ENCODE results near the gene IQCK.

Gene IQCK

DNA sequence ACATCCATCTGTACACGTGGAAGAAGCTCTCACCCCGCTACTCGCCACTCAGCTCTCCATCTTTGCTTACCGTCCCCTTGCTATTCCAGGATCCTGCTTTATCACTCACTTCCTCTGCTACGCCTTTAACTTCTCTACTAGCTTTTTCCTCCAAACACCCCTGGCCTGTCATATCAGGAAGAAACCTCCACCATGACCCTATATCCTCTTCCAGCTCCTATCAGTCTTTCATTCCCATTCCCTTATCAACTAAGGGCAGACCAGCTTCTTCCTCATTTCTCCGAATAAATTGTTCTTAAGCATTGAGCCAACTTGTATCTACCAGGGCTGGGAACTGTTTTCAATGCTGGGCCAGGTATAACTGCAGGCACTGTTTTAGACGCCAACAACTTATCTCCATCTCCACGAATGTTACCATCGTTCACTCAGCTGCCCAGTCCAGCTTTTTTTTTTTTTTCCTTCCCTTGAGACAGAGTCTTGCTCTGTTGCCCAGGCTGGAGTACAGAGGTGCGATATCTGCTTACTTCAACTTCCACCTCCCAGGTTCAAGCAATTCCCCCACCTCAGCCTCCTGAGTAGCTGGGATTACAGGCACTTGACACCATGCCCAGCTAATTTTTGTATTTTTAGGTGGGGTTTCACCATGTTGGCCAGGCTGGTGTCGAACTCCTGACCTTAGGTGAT, 4.3 kb downstream of the IQCK start:
- DNase-seq = no peak

DNA sequence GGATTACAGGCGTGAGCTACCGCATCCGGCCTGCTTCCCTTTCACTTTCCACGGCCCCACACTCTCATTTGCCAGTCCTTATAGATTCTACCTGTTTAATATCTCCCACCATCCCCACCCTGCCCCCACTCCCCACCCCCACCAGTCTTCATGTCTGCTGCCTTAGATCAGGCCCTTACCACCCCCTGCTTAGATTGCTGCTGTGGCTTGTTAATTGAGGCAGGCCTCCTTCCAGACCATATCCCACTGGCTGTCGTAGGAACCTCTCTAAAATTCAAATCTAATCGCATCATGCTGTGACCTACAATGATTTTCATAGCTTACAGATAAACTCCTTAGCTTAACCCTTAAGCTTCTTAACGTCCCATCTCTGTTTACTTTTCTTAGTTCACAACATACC, 4.9 kb downstream of the IQCK start:
- no peak for DNase-seq

DNA sequence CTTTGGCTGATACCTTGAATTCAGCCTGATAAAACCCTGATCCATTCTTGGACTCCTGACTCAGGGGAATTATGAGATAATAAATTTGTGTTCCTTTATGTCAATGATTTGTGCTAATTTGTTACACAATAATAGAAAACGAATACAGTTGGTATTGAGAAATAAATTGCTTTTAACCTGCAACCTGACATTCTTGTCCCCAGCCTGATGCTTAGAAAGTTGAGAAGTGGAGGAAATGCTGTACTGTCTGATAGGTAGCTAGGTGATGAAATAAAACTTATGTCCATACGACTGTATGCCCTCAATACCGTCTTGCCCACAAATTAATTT, 10.5 kb downstream of the IQCK start:
- no peak for DNase-seq

DNA sequence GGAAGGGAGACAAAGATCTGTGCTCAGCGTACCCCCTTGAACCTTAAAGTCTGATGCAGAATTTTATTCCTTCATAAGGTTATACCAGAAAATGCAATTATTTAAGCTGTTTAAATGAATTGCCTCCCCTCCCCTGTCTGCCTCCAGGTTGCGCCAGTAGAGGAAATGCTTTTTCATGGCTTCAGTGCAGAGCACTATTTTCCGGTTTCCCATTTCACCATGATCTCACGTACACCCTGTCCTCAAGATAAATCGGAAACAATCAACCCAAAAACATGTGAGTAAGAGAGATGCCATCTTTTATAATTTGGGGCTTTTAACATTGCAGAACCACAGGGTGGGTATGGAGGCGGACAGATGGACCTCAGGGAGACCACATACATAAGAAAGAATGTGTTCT, 15.5 kb downstream of the IQCK start:
- DNase-seq = no peak

DNA sequence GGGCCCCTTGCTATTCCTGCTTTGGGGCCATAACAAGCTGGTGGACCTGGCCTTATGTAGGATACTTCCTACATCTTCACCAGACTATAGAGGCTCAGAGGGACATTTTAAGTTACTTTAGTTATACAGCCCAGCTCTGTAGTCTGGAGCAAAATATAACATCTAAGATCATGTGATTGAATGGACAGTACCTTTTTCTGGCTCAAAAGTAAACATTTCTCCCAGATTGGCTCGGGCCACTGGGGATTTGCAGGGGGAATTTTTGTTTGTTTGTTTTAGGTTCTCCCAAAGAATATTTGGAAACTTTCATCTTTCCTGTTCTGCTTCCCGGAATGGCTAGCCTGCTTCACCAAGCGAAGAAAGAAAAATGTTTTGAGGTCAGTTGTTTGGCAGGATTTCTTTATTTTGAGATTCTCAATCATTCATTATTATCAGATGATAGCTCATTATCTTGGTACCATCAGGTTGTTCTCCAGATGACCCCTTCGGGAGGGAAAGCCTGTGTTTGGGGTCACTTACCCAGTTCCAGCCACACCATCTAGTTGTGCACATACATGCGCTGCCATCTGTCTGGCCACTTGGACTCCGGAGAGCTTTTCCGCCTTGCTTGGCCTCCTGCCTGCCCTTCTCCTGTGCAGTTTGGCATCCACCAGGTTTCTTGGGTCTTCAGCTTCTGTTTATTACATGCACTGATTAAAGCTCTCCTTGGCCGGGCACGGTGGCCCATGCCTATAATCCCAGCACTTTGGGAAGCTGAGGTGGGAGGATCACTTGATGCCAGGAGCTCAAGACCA, 17.2 kb downstream of the IQCK start:
- no peak for DNase-seq

DNA sequence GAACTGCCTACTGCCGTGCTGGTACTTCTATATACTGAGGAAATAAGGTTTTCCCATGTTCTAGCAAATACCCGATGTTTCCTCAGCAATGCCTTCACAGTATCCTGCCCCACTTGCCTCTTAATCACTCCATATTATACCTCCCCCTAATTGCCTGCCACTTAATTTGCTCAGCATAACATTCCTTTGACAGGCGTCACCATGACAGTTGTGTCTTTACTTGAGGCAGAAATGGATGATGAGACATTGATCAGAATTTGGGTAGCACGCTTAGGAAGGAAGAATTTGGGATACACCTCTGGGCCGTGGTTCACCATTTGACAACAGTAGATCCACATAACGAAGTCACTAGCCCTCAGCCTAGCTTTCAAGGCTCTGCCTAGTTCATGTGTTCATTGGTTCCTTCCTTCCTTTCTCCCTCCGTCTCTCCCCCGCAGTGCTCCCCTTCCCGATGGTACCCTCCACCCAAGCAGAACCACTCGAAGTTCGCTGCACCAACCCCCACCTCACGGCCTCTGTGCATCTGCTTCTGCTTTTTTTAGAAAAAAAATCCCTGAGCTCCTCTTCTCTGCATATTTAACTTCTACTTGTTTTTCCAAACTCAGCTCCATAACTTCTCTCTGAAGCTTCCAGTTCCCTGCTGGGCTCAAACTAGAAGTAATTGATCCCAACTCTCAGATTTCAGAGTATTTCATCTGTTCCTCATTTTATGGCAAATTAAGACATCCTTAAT, 19.4 kb downstream of the IQCK start:
- no peak for DNase-seq

DNA sequence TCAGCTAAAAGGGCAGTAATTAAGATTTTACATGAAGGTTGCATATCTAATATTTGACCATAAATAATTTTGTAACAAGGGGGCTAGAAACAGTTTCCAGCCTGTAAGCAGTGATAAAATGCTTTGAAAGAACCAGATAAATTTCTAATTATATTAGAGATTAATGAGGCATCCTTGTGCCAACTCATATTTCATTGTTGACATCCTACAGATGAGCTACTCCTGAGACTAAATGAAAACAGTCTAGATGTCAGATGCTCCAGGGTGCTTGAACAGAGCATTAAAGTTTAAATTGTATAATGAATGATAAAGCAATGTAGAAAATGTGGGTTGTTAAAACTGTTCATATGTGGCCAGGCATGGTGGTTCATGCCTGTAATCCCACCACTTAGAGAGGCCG, 23.3 kb downstream of the IQCK start:
- DNase-seq = no peak

- no peak for DNase-seq
These were observed 25.7 kb downstream of the IQCK start for GRCh38 chr16:19743816-19744159.

GRCh38 chr16:19744670-19745069, 26.6 kb downstream of the IQCK start:
- DNase-seq = no peak

- no peak for DNase-seq
These were observed 27.4 kb downstream of the IQCK start for GRCh38 chr16:19745286-19746010.

- no peak for DNase-seq
These were observed 28.5 kb downstream of the IQCK start for GRCh38 chr16:19746561-19746960.

DNA sequence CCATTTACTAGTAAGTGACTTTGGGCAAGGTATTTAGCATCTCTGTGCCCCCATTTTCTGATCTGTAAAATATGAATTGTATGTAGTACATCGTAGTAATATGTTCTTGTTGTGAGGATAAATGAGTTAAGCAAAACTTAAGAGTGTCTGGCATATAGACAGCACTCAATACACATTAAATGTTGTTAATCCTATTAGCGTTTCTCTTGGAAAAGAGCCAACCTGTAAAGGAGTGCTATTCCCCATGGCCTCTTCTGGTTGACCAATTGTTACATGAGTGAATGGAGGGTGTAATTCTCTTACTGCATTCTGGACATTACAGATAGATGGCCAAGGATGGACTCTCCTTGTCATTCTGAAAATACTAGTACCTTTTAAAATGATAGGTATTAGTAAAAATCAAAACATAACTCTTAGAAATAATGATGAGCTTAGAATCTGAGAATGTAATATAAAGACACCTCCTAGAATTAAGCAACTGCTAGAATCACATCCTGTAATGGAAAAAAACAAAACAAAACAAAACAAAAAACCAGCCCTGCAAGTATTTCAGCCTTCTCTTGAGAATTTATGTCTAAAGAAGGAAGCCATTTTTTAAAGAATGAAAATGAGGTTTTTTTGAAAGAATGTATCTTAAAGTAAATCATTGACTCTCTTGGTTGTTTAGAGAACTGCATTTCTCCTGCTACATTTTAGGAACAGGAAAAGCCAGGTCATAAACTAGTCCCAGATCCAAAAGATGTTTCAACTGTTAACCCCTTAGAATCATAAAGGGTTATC, 30.5 kb downstream of the IQCK start:
- no peak for DNase-seq

GRCh38 chr16:19749571-19750080, 31.6 kb downstream of the IQCK start:
- no peak for DNase-seq

DNA sequence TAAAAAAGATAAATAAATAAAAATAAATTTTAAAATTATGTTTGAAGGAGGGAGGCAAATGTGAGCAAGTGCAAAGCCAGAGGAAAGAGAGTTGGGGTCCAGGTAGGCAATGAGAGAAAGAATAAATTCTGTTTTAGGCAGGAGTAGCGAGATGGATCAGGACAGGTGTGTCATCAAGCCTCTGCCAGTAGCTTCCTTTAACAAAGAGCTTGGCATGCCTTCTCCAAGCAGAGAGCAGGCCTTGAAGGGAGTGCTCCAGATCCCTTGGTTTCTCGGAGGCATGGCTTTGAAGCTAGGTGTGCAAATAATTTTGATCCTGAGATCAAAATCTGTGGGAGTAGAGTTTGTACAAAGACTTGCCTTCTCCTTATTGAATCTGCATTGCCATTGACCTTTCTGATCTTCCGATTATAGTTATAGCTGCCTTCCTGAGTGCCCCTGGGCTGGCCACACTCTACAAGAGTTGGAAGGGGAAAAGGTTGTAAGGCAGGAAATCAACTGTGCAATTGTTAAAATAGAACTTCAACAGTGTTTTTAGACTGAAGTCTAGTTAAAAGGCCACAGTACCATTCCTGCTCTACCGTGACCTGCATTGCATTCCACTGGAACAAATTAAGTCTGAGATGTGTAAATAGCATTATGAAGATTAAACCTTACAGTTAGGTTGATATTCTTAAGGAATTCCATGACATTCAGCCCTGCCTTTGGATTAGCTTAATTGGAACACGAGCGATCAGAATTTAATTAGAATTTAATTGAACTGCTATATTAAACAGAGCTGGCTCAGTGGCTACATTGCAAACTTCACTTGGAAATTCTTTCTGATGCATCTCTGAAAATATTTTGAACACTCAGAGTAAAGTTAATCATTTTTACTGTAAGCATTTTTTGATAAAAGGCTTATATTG, 33.7 kb downstream of the IQCK start:
- no peak for DNase-seq

DNA sequence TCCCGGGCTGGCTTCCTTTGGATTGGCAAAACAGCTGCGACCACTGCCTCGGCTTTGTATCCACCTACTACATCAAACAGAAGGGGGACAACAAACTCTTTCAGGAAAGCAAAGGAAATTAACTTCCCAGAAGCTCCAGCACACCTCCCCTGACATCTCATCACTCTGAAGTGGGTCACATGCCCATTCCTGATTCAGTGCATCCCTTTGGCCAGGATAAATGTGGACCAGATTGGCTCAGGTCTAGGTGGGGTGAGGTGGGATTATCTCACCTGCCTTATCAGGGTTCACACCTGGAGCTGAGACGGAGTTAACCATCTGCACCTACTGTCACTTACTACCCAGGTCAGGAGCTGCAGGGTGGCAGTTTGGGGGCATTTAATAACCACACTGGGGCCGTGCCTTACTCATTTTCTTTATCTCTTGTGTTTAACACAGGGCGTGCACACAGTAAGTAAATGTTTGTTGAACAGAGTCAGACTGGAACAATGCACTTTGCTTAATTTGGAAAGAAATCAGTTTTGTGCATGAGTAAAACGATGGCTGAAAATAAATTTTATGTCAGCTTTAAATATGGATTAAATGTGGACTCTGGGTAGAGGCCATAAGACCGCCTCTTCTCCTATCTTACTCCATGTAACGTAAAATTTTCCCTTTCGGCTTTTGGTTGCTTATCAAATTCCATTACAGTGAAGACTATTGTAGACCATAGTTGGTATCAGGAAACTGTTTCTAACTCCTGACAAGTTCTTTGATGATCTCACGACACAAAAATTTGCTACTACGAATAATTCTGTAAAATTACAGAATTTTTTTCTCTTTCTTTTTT, 36.0 kb downstream of the IQCK start:
- DNase-seq = no peak

- no peak for DNase-seq
These were observed 36.6 kb downstream of the IQCK start for GRCh38 chr16:19754644-19755036.

GRCh38 chr16:19755268-19755667, 37.2 kb downstream of the IQCK start:
- DNase-seq = no peak

GRCh38 chr16:19757026-19757425, 39.0 kb downstream of the IQCK start:
- no peak for DNase-seq

- no peak for DNase-seq
These were observed 39.9 kb downstream of the IQCK start for GRCh38 chr16:19757762-19758595.
